Dermis lymphatic vessel endothelial cell (primary cell): Measurements from ENCODE around the gene UBL5. TPM values are rescaled to one million over a fixed set of nuclear protein-coding genes. Genes with fewer than 3 reads are reported as not detected.

Experiments
- total RNA-seq: library from RNA; depleted of rRNA; stranded (reverse); fragments of >200 nt; gene quantifications from 2 replicates; pipeline ENCODE4 v1.2.1, GENCODE V29; 2014

Gene UBL5
- 168 and 192 TPM in 2 replicates for total RNA-seq

DNA sequence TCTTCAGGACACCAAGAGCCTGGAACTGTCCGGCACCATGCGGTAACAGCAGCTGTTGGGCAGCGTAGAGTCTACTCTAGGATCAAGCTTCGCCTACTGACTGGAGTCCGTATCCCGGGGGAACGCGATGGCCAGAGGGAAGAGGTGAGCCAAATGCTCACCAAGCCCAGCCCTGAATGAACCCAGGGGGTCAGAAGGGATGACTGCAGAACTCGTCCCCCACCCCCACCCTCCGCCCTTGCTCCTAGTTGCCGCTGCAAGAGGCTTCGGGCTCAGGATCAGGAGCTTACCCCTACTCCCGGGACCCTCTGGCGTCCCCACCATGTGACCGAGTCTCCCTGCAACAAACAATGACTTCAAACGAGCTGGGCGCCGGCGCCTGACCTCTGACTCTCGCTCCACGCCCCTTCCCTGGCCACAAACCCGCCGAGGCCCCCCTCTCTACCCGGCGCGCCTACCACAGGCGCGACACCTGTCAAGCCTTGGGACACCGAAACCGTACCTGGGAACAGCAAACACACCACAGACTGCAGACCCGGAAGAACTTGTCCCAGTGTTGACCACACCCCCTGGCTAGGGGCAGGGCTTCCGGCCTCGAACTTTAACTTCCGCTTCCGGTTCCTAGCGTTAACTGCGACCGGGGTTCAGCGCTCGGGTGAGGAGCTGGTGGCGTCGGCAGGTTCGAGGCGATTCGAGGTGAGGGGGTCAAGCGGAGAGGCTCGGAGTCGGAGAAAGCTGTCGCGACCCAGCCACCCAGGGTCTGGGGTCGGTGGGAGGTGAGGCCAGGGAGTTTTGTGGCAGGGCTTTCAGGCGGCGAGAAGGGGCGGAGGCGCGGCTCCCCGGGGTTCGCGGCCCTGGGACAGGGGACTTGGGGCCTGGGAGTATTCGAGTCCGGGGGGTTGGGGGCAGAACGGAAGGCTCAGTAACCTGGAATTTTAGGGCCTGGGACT lies at the start of gene UBL5:
TSS of gene UBL5 (plus strand) at position 630 of the 950 bp plus-strand sequence. CDS start 420 bp downstream, outside the sequence.

DNA sequence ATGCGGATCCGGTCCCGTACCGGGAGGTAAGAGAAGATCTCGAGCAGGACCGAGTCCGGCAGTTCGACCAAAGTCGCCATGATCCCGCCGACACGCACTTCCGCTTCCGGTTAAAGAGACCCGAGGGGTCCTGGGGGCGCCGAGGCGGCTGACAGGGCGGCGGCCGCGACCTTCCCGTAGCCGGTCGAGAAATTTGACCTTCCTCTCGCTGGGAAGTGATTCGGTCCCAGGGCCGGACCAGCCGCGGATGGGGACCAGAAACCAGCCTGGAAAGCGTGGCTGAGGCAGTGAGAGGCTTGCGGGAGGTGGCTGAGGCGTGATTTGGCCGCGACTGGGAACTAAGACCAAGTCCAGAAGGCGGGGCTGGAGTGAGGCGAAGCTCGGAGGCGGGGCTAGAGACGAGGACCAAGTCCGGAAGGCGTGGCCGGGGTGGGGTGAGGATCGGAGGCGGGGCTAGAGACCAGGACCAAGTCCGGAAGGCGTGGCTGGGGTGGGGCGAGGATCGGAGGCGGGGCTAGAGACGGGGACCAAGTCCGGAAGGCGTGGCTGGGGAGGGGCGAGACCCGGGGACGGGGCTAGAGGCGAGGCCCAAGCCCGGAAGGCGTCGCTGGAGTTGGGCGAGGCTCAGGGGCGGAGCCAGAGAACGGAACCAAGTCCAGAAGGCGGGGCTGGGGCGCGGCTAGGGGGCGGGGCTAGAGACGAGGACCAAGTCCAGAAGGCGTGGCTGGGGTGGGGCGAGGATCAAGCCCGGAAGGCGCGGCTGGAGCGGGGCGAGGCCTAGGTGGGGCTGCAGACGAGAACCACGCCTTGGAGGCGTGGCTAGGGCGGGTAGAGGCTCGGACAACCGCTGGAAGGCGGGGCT lies 8.8 kb upstream of the UBL5 start, which contains the start of gene FBXL12:
TSS of gene FBXL12 (minus strand) at position 346 of the 862 bp plus-strand sequence. CDS start at position 80, 266 bp downstream.

DNA sequence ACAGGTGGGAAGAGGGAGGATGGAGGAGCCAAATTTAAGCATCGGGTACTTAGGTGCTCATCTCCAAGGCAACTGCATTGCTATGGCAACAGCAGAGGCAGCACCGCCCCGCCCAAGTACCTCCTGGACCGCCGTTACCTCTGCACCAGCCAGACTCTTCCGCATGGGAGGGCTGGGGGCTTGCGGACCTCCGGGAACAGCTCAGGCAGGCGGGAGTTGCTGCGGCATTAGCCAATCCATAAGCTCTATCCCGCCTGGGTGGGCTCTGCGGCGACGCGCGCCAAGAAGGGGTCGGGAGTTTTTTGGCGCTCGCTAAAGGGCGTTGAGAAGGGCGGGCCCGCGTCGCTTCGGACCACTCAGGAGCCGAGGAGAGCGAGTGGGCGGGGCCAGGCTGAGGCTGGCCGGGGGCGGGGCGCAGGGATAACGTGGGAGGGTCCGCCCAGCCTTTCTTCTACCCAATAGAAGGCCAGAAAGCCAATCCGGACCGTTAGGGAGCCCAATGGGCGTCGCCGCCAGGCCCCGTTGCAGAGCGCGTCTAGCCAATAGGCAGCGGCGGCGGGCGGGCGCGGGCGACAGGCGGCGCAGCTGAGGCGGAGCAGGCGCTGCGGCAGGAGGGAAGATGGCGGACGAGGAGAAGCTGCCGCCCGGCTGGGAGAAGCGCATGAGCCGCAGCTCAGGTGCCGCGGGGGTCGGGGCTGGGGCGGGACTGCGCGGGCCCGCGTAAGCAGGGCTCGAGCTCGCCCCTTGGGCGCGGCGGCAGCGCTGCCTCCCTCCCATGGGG lies 7.2 kb downstream of the UBL5 start, which contains the start of gene PIN1:
TSS of gene PIN1 (plus strand) at position 593 of the 781 bp plus-strand sequence. CDS start at position 620, 27 bp downstream.

Other genes starting within 250 kb of the UBL5 start
- 27.6 and 38.7 TPM in 2 replicates for gene ZNF121, start 243.4 kb upstream of the UBL5 start, total RNA-seq
- 17.8 and 34.1 TPM in 2 replicates for gene ZNF561, start 206.7 kb upstream of the UBL5 start, total RNA-seq
- gene ZNF562, start 152.8 kb upstream of the UBL5 start, total RNA-seq: 27.5 and 29.7 TPM in 2 replicates
- gene ZNF846, start 59.2 kb upstream of the UBL5 start, total RNA-seq: 3.1 and 3.9 TPM in 2 replicates
- gene FBXL12, start 8.8 kb upstream of the UBL5 start, total RNA-seq: 7.1 and 7.9 TPM in 2 replicates
- gene PIN1, start 7.4 kb downstream of the UBL5 start, total RNA-seq: 65.0 and 82.0 TPM in 2 replicates
- gene OLFM2, start 108.6 kb downstream of the UBL5 start, total RNA-seq: 0.34 and 0.98 TPM in 2 replicates
- 0.26 and 2.6 TPM in 2 replicates for gene COL5A3, start 182.6 kb downstream of the UBL5 start, total RNA-seq
- gene RDH8, start 185.6 kb downstream of the UBL5 start, total RNA-seq: not detected in 2 replicates